Right lung (tissue), 5 donors: Measurements from ENCODE around the gene GNAI2. TPM values are rescaled to one million over a fixed set of nuclear protein-coding genes. Genes with fewer than 3 reads are reported as not detected.
"Not testable (repeated sequence)": the region's sequence is repeated elsewhere in the genome, so short reads cannot be mapped to it uniquely, and the experiment has no call there.

Source experiments
- DNase-seq, 2 donors: peaks; one replicate each; pipeline ENCODE4 v3.0.0-alpha.2; 2013
- polyA plus RNA-seq, 5 donors: library from polyadenylated mRNA; unstranded; fragments of 120-200 nt; gene quantifications; one replicate each; pipeline versions ENCODE4 v1.2.1 to v1.2.3, GENCODE V29; 2013; ENCODE audit warnings: inconsistent platforms in 1 of 5, low replicate concordance in 1 of 5; ENCODE audit not compliant: insufficient read length in 5 of 5, insufficient read depth in 1 of 5

GNAI2 gene
- polyA plus RNA-seq, 5 donors = 234 to 282 (median 257) TPM

- DNase-seq = not testable (repeated sequence)
These were observed 26.2 kb downstream of the GNAI2 start for GRCh38 chr3:50262200-50262599.

GRCh38 chr3:50262778-50263177 lies 26.8 kb downstream of the GNAI2 start:
- DNase-seq = no peak

GRCh38 chr3:50263478-50264382 lies 27.7 kb downstream of the GNAI2 start:
- no peak for DNase-seq

GRCh38 chr3:50264383-50264963 lies 28.5 kb downstream of the GNAI2 start:
- peak; percentile 88 to 89 for DNase-seq

GRCh38 chr3:50264964-50265485 lies 29.0 kb downstream of the GNAI2 start:
- no peak for DNase-seq

GRCh38 chr3:50265571-50265970 lies 29.6 kb downstream of the GNAI2 start:
- no peak for DNase-seq

GRCh38 chr3:50266017-50266416 lies 30.0 kb downstream of the GNAI2 start:
- DNase-seq = no peak

- no peak for DNase-seq
These were observed 30.8 kb downstream of the GNAI2 start for GRCh38 chr3:50266836-50267235.

GRCh38 chr3:50267280-50267913 lies 31.4 kb downstream of the GNAI2 start:
- DNase-seq = no peak

GRCh38 chr3:50268276-50268675 lies 32.3 kb downstream of the GNAI2 start:
- DNase-seq = no peak

GRCh38 chr3:50268703-50269451 lies 32.9 kb downstream of the GNAI2 start, which contains the start of gene SEMA3B:
SEMA3B (plus strand) TSS chr3:50269147; CDS start chr3:50269241, 94 bp downstream.
- DNase-seq = peak in 1 of 2 donors; percentile 52

- no peak for DNase-seq
These were observed 33.5 kb downstream of the GNAI2 start for GRCh38 chr3:50269460-50269859.

GRCh38 chr3:50269977-50270413 lies 34.0 kb downstream of the GNAI2 start:
- no peak for DNase-seq

- DNase-seq = no peak
These were observed 34.6 kb downstream of the GNAI2 start for GRCh38 chr3:50270422-50271224.

- no peak for DNase-seq
These were observed 35.4 kb downstream of the GNAI2 start for GRCh38 chr3:50271314-50271936.

- not testable (repeated sequence) for DNase-seq
These were observed 36.5 kb downstream of the GNAI2 start for GRCh38 chr3:50272538-50272910.

GRCh38 chr3:50272911-50273688 lies 37.1 kb downstream of the GNAI2 start:
- DNase-seq = peak; percentile 76 to 79

- DNase-seq = no peak
These were observed 37.7 kb downstream of the GNAI2 start for GRCh38 chr3:50273689-50274065.

- no peak for DNase-seq
These were observed 38.5 kb downstream of the GNAI2 start for GRCh38 chr3:50274371-50275104.
